Activated CD4-positive, alpha-beta T cell treated with anti-CD3 and anti-CD28 coated beads, Interleukin-2, amount 50 U/mL, for 24 hours (primary cell): Measurements from ENCODE around the gene UQCC2.

Source experiments
- DNase-seq, 2 donors: peaks; one replicate each; pipeline ENCODE4 v3.0.0-alpha.2; 2020; ENCODE audit warnings: low read depth in 1 of 2, low spot score in 1 of 2

The UQCC2 gene

GRCh38 chr6:33725891-33726673 lies 14.6 kb upstream of the UQCC2 start:
- no peak for DNase-seq

DNA sequence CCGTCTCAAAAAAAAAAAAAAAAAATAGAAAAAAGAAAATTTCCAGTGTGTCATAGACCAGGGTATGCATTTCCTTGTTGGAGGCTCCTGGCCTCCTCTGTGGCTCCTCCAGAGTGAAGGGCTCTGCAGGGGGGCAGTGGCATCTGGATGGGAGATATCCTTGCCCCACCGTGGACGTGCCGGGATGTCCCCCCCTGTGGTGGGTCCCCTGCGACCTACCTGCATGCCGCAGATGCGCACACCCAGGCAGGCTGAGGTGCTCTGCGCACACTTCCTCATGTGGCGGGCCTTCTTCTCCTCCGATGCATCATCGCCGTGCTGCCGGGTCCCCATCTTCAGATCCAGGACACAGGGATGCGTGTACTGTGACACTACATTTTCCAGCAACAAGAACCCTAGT lies 13.7 kb upstream of the UQCC2 start:
- DNase-seq = no peak

- no peak for DNase-seq
Measured at GRCh38 chr6:33724102-33725023, 12.9 kb upstream of the UQCC2 start.

GRCh38 chr6:33723371-33724085 lies 12.0 kb upstream of the UQCC2 start:
- no peak for DNase-seq

GRCh38 chr6:33722103-33722623 lies 10.7 kb upstream of the UQCC2 start:
- no peak for DNase-seq

DNA sequence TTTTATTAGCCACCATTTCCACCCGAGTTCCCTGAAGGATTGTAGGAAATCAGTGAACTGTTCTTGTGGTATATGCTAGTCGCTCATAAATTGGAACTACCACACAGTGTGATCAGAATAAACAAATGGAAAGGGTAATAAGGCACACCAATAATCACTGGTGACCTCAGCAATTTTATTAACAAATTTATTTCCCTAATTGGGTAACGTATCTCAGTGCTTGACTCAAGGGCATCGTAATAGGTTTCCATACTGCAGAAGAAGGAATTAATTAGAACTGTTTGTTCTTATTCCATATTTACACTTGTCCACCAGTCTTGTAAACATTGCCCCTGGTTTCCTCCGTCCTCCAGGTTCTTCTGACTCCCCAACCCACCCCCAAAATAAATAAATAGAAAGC lies 10.0 kb upstream of the UQCC2 start:
- DNase-seq = no peak

DNA sequence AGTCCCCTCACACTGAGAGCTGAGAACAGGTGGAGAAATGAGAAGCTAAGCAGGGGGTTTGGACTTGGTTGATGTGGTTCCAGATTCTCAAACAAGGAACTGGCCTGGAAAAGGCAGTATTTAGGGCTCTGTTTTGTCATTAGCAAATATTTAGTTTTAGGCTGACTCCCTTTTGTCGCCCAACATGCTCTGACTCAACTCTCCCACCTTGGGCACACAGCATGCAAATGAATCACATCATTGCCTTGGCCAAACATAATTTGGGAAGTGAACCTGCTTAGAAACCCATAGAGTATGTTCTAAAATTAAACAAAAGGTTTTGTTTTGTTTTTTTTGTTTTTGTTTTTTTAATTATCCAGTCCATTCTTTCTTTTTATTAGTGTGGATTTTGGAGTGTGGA lies 9.5 kb upstream of the UQCC2 start:
- no peak for DNase-seq

GRCh38 chr6:33719326-33719987 lies 8.0 kb upstream of the UQCC2 start:
- DNase-seq = no peak

DNA sequence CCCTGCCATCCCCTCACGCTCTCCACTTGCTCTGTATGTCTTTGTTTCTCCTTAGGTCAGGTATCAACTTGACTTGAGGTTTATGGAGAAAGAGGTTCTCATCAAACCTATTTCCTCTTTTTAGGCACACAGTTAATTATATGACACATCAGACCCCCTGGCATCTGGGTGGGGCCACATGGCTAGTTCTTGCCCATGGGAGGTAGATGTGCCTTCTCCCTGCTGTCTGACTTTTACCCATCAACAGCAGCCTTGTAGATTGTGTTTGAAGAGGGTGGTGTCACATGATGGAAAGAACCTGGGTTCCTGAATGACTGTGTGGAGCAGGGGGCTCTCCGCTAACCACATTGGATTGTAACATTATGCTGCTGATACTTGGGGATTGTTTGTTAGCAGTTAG lies 7.2 kb upstream of the UQCC2 start:
- DNase-seq = no peak

- no peak for DNase-seq
Measured at GRCh38 chr6:33717934-33718455, 6.5 kb upstream of the UQCC2 start.

GRCh38 chr6:33716890-33717632 lies 5.6 kb upstream of the UQCC2 start:
- no peak for DNase-seq

DNA sequence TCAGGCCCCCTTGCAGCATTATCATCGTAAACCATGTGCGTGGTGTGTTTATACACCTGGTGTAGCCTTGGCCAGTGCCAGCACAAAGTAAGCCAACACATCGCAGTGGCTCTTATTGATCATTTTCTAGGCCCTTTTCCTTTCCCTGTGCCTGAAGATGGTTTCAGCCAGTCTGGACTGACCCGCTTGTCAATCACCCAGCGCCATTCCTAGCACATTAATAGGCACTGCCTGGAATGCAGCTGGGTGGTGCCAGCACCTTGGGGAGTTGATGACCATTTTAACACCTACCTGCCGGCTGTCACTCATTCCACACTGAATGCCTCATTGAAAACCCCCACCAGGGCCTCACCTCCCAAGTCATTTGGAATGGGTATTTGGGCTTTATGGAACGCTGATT lies 4.9 kb upstream of the UQCC2 start:
- no peak for DNase-seq

- no peak for DNase-seq
Measured at GRCh38 chr6:33714385-33715040, 3.0 kb upstream of the UQCC2 start.

DNA sequence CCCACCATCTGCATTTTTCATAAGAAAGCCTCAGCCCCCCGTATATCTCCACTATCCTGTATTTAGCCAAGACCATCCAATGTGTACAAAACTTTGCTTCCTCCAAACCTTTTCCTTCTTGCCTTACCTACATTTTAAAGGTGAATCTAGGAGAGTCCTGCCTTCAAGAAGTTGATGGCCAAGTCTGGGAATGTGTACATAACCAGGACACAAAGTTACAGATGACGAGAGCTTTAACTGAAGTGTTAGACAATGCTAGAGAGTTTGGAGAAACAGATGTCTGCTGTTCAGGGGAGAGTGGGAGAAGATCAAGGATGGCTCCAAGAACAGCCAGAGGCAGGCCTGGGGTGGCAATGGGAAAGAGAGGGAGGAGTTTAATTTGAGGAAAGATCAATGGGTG lies 2.3 kb upstream of the UQCC2 start:
- DNase-seq = no peak

- no peak for DNase-seq
Measured at GRCh38 chr6:33712914-33713313, 1.4 kb upstream of the UQCC2 start.

DNA sequence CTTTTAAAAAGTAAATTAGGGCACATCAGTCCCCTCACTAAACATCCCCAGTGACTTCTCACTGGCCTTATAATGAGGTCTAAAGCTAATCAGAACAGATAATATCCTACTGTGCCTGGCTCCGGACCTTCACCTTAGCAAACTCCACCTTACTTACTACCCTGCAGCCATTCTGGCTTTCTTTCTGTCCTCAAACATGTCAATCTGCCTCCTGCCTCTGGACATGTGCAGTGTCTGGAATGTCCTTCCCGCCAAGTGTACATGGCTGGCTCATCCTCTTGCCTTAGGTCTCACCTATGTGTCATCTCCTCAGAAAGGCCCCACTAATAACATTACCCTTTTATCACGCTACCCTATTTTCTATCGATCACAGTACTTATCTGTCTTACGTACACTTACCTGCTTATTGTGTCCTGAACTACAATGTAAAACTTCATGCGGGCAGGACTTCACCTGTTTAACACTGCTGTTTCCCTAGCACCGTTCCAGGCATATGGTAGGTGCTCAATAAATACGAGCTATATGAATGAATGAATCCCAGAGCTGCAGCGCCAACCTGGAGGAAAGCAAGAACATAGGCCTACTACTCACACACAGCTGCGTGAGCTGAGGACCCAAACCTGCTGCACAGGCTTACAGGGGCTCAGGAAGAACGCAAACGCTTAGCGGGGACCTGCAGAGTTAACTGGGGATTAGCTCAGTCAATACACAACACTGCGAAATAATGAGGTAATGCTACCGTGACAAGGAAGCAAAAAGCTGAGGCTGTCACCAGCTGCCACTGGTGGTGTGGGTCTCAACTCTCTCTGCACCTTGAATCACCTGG lies 991 bp downstream of the UQCC2 start:
- DNase-seq = no peak

DNA sequence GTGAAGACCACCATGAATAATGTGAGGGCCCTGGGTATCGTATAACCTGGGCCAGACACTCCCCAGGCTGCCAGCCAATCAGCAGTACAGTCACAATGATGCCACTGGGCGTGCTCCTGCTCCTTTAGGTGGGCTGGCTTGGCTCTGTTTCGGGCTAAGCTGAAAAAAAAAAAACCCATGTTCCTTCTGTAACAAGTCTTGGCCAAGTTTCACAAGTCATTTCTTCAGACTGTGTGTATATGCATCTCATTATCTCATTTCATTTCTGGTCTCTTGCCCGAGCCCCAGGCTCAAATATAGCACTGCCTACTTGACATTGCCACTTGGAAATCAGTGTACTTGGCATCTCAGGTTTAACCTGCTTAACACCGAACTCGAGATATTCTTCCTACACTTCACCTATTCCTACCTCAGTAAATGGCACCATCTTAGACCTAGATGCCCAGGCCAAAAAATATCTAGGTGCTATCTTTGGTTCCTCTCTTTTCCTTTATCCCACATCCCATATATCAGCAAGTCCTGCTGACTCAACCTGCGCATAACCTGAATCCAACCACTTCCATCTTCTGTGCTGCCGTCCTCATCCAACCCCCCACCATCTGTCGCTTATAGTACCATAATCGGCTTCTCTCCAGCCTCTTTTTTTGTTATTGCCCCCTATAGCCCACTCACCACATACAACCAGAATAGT lies 1.8 kb downstream of the UQCC2 start:
- DNase-seq = no peak
